GM19240 (cell line): ENCODE data around the gene CTDP1.

Experiments used
- DNase-seq: peaks from one replicate; pipeline ENCODE4 v3.0.0; 2011; ENCODE audit warnings: low spot score; ENCODE audit not compliant: insufficient read length

CTDP1 gene

DNA sequence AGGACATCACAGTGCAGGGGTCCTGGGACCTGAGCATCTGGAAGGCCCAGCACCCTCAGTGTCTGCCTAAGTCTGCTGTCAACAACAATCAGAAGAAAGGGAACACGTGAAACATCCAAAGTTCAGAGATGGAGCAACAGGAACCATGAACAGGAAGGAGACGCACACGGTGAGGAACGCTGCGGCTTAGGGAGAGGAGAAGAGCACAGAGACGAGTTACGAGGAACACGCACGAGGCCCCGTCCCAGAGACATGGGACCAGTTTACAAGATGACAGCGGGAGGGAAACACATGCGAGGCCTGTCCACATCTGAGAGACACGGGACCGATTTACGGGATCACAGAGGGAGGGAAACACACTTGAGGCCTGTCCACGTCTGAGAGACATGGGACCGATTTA is 115.2 kb downstream of the CTDP1 start:
- no peak for DNase-seq

DNA sequence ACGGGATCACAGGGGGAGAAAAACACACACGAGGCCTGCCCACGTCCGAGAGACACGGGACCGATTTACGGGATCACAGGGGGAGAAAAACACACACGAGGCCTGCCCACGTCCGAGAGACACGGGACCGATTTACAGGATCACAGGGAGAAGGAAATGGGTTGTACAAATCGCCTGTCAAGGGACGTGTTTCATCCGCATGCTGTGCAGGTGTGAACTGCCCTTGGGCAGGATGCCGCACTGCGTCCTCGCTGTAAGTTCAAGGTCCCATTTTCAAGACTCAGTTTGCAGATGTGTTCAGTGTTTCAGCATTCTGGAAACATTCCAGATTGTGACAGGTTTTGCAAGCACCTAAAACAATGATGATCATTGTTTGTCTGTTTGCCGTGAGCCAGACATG is 115.8 kb downstream of the CTDP1 start:
- DNase-seq = no peak

DNA sequence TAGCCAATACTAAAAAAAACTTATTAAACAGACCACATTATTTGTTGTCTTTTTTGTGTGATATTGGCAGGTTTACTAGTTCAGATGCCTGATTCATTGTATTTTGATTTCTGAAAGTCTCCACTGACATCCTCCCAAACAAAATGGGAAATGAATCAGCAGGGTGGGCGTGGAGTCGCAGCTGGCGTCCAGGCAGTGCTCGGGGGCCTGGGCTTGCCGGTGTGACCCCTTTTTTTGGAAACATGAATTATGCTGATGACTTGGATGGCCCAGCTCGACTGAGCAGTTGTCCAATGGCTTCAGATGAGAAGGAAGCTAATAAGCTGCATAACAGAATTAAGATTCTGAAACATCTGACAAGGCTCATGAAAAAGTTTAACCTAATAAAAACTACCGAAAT is 116.4 kb downstream of the CTDP1 start:
- DNase-seq = no peak

DNA sequence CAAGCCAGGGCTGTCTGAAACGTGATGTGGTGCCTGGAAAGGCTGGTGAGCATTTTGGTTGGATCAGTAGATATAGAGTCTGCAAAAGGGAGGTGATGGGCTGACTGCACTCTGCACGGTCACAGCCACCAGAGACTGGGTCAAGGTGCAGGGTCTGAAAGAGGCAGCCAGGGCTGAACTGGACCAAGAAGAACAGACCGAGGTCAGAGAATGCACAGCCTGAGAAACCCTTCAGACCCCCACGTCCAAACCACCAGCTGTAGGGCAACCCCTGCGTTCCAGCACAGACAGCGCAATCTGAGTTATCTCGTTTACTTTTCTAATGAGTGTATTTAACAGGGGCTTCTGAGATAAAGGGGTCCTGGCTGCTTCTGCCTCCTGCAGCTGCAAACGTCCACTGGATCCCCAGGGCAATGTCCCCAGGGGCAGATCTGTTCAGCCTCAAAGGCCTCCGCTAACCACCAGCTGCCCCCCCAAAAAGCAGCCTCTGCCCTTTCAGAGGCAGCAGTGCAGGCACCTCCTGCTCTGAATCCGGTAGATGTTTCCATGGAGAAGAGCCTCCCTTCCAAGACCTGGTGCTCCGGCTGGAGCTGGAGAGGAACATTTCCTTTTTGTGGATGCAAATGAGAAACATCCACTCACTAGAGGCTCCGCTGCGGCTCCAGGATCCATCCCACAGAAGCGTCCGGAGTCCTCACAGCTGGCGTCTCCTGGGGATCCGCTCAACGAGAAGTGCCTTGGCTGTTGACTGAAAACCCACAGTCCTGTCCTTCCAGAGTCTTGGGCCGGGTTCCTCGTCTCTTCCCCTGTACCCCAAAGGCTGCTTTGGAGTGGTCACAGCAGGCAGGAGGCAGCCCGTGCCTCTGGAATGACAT is 117.2 kb downstream of the CTDP1 start:
- no peak for DNase-seq

DNA sequence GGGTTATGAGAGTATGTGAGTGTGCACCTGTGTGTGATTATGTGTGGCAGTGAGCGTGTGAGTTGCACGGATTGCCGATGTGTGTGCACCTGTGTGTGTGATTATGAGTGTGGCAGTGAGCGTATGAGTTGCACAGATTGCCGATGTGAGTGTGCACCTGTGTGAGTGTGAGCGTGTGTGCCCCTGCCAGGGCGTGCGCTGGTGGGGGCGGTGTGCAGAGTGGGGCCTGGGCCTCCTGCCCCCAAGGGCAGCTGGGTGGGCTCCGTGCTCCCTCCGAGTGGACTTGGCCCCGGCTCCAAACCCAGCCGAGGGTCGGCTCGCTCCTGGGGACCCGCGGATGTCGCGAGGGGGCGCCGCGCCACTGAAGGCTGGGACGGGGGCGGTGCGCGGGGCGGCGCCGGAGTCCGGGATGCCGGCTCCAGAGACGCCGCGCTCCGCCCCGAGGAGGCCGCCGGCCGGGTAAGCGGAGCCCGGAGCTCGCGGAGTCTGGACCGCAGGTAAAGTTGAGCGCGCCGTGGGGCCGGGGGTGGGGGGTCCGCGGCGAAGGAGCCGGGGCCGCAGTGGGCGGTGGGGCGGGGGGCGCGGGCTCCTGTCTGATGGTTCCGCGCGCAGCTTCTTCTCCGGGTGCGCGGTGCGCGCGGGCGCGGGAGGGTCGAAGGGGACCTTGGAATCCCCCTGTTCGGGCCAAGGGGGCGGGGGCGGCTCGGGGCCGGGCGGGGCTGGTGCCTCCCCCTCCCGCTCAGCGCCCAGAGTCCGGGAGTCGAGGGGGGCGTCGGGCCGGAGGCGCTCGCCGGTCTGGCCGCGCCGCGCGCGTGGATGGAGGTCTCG is 118.1 kb downstream of the CTDP1 start, which contains the start of gene KCNG2:
KCNG2 (plus strand) TSS at position 421 of the 828 bp plus-strand sequence. CDS start 65,730 bp downstream, outside the sequence.
- no peak for DNase-seq

DNA sequence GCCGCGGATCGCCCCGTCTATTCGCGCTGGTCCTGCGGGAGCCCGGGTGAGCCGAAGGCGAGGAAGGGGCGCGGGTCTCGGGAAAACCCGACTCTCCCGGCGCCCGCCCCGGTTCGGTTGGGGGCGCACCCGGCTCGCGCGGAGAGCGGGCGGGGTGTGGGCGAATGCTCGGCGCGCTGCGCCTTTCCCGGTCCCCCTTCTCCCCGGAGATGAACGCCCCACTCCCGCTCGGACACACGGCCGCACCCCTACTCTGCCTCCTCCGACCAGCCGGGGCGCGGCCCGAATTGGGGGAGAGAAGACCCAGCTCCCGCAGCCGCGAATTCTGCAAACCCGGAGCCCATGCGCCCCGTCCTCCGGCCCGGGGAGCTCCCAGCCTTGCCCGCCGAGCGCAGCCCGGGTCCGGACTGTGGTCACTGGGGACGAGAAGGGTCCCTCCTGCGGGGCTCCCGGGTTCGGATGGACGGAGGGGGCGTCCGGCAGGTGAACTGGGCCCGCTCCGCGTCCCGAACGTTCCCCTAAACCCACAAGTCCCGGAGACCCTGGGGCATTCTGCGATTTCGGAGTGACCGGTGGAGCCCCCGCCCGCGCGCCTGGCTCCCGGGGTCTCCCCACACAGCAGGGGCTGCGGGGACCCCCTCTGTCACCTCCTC is 118.9 kb downstream of the CTDP1 start:
- no peak for DNase-seq

DNA sequence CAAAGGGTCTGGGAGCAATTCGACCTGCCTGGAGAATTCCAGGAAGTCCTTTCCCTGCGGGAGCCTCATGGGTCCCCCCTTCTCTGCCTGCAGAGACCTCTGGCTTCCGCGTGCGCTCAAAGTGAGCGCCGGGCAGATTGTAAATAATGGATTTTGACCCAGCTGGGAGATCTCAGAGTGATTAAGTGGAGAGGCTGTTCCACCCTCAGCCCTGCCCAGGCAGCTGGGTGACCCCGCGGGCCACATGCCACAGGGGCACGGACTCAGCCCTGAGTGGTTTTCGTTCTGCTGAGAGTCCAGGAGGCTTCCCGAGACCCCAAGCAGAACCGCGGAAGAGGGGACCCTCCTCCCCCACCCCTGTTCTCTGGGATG is 119.4 kb downstream of the CTDP1 start:
- DNase-seq = no peak

DNA sequence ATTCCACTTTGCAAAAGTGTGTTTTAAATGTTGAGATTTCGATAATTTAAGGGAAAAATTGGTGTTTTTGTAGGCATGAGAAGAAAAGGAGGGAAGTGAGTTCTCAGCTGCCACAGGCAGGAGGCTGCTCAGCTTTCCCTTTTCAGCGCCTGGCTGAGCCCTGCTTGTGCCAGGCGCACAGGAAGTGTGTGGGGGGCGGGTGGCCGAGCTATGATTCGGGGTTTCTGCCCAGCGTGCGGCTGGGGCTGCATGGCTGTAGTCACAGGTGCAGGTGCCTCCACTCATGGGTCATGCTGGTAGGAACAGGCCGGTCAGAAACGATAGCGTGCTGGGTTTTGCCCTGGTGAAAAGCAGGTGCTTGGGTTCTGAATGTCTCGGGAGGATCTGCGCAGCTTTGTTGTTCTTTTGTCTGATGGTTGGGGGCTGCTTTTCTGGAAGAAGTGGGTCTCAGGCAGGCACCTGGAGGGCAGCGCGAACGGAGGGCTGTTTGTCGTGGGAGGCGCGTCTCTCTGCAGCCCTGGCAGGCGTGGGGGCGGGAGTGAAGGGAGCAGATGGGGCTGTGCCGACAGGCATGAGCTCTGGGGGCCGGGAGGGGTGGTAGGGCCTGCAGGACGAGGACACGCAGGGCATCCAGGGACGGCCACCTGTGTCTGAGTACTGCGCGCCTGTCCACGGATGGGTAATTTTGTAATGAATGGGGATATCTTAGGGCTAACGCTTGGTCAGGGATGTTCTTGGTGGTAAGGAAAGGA is 120.2 kb downstream of the CTDP1 start:
- no peak for DNase-seq

DNA sequence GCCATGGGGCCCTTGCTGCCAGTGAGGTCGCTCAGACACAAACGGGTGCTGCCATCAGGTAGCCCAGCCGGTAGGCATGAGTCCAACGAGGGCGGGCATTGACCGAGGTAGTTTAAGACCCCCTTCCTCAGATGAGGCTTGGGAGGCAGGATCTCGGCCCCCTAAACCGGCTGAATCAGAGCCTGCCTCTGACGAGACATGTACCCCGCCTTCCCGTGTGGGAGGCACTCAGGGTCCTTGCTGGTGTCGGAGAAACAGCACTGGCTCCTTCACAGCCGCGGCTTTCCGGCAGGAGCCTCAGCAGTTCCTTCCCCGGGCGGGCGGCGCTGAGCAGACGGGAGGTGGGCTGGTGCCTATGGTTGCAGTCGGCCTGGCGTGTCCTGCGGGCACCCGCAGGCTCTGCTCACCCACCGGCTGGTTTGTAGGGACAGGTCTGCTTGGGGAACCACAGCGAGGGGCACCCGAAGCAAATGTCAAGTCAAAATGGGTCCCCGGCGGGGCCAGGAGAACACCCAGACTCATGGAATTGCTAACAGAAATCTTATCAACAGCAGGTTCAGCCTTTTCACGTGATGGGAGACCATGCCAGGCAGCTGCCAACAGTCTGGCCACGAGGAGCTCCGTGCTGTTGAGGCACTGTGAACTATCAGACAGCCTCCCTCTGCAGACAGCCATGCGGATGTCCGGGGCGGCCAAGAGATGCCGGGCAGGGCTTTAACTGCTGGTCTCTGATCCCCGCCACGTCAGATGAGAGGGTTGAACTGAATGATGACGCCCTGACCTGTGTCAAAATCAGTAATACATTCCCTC is 121.0 kb downstream of the CTDP1 start:
- DNase-seq = no peak

DNA sequence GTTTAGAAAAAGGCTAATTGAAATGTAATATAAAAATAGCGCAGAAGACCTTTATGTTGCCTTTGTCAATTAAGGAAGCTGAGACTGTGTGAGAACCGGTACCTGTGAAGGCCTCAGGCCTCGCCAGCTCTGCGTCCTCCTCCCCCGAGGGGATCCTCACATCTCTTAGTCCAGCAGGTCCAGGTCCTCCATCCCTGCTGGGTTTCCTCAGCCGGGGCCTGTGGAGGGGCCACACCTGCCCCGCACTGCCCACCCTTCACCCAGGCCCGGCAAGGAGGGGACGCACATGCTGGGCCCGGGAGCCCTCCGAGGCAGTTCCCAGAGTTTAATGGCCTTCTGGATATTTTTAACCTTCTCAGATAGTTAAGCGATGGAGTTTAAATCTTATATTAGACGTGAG is 121.6 kb downstream of the CTDP1 start:
- DNase-seq = no peak

DNA sequence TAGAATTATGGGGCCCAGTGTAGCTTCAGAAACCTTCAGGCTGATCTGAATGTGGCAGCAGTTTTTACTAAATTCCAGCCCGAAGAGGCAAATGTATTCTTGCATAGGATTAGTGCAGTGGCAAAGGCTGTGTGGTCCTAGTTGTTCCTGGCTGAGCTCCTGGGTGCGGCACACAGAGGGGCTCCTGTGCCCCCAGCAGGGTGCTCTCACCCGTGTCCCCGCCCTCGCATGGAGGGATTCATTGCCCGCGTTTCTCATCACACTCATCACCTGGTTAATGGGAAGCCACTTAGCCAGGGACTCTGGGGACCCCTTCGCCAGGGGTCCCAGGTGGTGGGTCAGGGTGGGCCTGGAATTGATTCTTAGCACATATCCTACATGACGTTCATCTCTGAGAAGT is 122.0 kb downstream of the CTDP1 start:
- DNase-seq = no peak

DNA sequence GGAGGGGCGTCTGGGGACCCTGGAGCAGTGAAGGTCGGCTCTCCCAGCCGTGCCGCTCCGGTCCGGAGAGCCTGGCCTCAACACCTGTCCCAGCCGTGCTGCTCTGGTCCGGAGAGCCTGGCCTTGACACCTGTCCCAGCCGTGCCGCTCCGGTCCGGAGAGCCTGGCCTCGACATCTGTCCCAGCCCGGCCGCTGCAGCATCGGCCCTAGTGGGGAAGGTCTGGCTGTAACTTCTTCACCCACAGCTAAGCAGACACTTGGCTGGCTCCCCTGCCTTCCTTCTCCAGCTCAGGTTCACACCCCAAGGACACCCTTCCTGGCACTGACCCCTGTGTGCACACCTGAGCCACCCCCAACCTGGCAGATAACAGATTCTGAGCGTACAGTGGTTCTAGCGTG is 122.7 kb downstream of the CTDP1 start:
- no peak for DNase-seq

DNA sequence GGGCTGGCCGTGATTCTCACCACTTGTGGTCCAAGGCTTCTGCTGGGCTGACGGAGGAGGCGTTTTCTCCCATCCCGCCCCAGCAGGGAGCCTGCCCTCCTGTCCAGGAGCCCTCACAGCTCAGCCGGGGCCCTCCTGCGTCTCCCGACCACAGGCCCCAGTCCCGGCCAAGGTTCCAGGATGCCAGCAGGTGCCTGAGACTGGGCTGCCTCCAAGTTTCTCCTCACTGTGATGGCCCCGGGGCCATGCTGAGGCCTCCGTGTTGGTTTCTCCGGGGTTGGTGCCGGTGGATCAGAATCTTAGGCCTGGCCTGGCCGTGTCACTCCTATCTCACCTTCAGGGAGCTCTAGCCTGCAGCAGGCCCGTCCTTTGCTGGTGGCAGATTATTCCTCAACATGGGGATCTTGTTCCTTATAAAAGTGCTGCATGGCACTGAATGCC is 124.0 kb downstream of the CTDP1 start:
- no peak for DNase-seq
